ENCODE results near the gene ENOX1.

GRCh38 chr13:43293986-43294385 is 492.8 kb downstream of the ENOX1 start:
- no peak for TF ChIP-seq CTCF (IDR thresholded peaks at IDR 0.05; ENCODE audit: low read depth, low read length)
- no peak for TF ChIP-seq EZH2phosphoT487 (IDR thresholded peaks at IDR 0.05; ENCODE audit: low read depth)
